GM18517 (cell line): Measurements from ENCODE around the gene MT3.
"Not testable (repeated sequence)": the region's sequence is repeated elsewhere in the genome, so short reads cannot be mapped to it uniquely, and the experiment has no call there.

Experiments
- ATAC-seq: cut with Tn5 transposase; IDR thresholded peaks from one replicate; pipeline ENCODE4 v1.9.1; 2021; ENCODE audit warnings: mild to moderate bottlenecking, moderate library complexity; ENCODE audit not compliant: unreplicated experiment

The MT3 gene

DNA sequence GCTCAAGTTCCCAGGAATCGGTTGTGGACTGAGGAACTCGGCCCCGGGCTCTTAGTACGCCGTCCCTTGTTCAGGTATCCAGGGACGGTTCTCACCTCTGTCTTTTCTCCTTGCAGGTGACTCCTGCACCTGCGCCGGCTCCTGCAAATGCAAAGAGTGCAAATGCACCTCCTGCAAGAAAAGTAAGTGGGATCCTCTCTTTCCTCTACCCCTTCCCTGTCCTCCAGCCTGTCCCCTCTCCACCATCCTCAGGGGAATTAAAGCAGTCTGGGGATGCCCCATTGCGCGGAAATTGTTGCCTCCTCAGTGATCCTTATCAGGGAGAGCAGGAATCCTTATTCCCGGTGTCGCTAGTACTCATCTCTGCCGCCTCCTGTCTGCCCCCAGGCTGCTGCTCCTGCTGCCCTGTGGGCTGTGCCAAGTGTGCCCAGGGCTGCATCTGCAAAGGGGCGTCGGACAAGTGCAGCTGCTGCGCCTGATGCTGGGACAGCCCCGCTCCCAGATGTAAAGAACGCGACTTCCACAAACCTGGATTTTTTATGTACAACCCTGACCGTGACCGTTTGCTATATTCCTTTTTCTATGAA lies 19.6 kb downstream of the MT3 start:
- no peak for ATAC-seq

DNA sequence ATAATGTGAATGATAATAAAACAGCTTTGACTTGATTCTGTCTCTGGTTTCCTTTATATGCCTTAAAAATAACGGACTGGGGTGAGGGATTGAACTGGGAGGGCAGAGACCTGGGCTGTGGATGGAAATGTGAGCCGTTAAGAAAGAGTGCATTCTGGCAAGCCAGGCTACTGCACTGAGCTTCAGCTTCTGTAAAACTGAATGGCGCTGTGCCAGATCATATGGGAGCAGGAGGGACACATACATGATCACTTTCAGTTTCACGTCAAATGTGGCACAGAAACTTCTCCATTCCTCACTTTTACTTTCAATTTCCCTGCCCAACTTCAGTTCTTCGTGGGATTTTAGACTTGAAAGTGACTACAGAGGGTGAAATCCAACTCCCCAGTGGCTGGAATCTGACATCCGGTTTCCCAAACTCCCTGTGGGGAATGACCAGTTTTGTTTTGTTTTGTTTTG lies 20.2 kb downstream of the MT3 start:
- peak; percentile 30 for ATAC-seq

DNA sequence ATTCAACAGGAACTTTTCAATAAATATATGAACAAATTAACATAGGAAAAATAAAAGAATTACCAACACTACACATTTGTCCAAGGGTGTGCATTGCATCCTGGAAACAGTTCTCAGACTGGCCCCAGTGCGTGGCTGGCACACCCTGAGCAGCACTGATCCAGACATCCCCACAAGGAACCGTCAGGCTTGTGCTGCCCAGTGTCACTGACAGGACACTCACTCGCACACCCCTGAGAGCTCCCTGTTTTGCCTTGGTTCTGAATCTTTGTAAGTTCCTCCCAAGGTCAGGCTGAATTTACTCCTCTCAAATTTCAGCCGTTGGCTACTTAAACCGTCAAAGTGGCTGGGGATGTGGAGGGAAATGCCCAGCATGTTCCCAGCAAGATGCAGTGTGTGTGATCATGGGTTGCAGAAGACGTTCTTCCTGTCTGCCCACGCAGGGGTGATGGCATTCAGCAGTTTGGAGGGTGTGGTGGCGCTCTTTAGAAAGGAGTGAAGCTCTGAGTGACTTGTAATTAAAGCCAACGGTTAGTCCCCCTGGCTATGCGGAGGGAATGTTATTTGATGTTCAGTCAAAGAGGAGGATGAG lies 20.8 kb downstream of the MT3 start:
- ATAC-seq, result peak; percentile 34

DNA sequence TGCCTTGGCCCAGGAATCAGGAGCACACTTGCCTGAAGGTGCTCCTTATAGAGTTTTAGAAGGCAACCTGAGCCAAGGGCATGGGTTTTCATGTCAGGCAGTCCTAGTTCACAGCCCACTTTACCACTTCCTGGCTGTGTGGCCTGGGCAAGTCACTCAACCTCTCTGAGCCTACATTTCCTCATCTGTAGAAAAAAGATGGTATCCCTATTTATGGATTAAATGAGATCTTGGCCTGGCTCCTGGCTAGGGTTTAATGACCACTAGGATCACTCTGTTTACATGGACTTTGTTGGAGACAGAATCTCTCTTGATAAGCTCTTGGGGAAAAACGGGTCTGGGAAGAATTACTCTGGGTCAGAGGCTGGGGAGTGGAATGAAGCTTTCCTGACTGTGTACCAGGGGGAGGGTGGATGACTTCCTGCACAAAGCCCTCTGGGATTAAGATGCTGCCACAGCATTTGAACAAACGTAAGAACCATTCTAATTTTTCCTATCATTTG lies 21.3 kb downstream of the MT3 start:
- no peak for ATAC-seq

DNA sequence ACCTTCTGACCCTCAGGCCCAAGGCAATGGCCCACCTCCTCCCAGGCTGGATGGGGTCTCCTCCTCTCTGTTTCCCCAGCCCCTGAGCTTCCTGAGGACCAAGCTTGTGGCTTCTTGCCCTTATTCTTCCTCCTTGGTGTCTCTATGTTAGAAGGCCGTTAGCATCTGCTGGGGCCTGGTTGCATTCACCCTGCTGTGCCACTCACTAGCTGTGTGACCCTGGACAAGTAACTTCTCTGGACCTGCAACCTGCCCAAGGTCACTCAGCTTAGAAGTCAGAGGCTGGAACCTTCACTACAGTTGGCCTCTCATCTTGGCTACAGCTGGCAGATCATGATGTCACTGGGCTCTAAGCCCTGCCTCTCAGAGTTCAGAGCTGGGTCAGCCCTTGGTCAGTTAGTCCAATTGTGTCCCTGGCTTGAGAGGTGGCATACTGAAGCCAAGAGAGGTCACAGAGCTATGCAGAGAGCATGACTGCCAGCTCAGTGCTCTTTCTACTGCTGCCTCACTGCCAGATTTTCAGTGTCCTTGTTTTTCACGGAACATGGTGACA lies 22.0 kb downstream of the MT3 start:
- ATAC-seq, result no peak

DNA sequence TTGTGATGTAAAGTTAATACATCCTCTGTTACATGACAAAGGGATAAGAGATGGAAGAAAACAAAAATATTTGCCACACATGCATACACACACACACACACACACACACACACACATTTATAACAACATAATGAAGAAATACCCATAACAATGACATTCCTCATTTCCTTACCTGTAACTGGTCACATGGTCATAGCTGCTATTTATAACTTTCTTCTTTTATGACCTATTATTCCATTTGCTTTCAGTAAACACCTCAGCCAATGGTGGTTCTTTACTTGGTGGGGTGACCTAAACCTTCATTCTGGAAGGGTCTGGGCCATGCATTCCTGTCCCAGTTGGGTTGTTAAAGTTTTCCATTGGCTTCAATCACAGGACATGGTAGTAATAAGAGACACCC lies 24.4 kb downstream of the MT3 start:
- no peak for ATAC-seq

DNA sequence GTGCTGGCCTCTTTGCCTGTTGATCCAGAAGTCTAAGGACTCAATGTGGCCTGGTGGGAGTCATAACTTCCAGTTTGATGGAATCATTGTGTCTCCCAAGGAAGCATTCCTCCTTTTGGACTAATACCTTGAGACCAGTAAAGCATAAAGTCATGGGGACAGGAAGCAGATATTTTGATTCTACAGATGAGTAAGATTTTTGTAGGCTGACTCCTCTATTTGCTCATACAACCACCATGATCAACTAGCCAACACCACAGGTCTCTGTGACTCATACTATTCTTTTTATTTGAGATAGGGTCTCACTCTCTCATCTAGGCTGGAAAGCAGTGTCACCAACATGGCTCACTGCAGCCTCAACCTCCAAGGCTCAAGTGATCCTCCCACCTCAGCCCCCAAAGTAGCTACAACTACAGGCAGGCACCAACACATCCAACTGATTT lies 25.2 kb downstream of the MT3 start:
- ATAC-seq, result no peak

DNA sequence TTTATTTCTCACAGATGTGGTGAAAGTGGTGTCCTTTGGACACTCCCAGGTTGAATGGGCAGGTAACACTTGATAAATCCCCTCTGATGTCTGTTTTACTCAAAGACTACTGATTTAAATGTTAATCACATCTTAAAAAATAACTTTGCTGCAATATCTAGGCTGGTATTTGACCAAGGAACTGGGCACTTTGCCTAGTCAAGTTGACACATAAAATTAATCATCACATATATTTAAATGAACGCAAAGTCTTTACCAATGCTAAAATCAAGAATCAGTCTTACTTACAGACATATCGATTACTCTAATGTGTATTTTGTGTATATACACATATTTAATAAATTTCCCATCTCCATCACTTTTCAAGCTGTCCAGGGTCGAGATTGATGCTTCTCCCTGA lies 26.0 kb downstream of the MT3 start:
- no peak for ATAC-seq

DNA sequence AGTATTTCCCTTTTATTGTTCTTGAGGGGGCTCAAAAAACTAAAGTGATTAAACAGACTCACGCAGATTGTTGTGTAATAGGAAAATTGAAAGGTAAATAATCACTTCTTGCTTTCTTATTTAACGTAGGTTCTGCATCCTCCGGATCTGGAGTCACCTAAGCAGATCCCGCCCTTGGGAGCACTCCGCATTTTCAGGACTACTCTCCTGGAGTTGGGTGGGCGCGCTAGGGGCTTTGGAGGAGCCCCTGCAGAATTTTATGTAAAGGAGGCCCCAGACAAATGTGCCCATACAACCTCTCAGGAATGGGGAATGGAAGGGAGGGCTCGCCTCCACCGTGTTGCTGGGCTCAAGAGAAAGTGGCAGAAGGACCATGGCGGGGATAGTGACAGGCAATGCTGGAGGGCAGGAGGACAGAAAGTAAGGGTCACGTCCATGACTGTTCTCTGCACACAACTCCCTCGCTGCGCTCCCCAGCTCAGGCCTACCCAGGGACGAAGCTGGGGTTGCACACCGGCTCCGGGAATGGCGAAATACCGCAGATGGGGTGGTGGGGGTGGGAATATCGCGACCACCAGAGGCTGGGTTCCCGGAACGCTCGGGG lies 27.4 kb downstream of the MT3 start:
- no peak for ATAC-seq

DNA sequence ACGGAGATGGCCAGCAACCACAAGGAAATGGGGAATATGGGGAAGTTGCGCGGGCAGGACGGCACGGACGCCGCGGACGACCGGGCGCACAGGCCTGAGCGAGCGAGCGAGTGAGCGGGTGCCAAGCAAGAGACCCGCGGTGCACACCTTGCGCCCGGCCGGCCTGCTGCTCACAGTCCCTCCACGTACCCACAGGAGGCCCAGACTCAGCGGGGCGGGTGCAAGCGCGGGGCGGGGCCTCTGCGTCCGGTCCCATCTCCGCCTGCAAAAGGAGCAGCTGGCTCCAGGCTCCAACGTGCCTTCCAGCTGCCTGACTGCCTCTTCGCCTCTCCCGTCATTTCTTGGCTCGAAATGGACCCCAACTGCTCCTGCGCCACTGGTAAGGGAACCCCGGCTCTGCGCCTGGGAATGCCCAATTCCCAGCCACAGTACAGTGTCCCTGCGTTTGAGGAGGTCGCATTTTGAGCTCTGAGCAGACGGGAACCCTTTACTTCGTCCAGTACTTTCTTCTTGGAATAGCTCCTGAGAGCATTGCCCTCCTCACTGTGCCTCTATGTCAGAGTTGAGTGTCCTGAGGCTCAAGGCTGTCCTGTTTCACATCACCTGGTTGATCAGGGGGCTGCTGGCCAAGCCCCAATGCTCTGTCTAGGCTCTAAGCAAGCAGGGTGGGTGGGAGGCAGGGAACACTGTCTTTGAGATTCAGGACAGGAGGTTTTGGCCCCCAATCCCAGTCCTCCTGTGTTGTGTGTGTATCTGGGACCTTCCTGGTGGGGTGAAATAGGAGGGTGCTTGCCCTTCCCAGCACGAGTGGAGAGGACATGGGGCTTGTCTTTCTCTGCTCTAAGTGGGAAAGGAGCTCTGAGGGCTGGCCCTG lies 28.1 kb downstream of the MT3 start:
- no peak for ATAC-seq

DNA sequence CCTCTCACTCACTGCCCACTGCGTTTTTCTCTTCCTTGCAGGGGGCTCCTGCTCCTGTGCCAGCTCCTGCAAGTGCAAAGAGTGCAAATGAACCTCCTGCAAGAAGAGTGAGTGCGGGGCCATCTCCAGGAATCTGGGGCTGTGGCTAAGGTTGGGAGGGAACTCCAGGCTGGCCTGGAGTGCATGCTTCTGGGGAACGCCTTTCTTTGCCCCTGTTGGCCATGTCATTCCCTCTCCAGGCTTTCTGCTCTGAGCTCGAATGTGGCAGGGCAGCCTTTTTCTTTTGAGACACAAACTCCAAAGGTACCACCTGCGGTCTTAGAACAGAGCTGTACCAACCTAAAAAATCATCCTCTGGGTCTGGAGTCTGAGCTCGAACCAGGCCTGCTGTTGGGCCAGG lies 28.8 kb downstream of the MT3 start:
- no peak for ATAC-seq

DNA sequence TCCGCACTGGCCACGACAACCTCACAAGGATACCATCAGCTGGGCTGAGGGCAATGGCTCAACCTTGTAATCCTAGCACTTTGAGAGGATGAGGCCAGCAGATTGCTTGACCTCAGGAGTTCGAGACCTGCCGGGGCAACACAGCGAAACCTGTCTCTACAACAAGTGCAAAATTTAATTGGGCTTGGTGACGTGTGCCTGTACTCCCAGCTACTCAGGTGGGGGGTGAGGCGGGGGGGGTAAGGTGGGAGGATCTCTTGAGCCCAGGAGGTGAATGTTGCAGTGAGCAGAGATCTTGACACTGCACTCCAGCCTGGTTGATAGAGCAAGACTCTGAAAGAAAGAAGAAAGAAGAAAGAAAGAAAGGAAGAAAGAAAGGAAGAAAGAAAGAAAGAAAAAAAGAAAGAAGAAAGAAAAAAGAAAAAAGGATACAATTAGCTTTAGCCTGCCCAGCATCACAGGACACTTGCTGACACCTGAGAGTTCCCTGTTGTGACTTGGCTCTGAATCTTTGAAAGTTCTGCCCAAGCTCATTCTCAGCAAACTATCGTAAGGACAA lies 31.1 kb downstream of the MT3 start:
- no peak for ATAC-seq

DNA sequence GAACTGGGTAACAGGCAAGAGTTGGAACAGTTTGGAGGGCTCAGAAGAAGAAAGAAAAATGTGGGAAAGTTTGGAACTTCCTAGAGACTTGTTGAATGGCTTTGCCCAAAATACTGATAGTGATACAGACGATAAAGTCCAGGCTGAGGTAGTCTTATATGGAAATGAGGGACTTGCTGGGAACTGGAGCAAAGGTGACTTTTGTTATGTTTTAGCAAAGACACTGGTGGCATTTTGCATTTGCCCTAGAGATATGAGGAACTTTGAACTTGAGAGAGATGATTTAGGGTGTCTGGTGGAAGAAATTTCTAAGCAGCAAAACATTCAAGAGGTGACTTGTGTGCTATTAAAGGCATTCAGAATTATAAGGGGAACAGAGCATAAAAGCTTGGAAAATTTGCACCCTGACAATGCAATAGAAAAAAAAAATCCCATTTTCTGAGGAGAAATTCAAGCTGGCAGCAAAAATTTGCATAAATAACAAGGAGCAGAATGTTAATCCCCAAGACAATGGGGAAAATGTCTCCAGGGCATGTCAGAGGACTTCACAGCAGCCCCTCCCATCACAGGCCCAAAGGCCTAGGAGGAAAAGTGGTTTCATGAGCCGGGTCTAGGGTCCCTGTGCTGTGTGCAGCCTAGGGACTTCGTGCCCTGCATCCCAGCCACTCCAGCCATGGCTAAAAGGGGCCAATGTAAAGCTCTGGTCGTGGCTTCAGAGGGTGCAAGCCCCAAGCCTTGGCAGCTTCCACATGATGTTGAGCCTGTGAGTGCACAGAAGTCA lies 32.5 kb downstream of the MT3 start:
- not testable (repeated sequence) for ATAC-seq

DNA sequence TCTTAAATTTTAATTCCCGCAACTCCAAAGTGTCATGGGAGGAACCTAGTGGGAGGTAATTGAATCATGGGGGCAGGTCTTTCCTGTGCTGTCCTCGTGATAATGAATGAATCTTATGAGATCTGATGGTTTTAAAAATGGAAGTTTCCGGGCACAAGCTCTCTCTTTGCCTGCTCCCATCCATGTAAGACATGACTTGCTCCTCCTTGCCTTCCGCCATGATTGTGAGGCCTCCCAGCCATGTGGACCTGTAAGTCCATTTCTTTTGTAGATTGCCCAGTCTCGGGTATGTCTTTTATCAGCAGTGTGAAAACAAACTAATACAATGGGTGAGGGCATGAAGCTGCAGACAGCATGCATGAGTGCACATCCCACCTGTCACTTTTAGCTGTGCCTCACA lies 33.9 kb downstream of the MT3 start:
- ATAC-seq, result not testable (repeated sequence)

DNA sequence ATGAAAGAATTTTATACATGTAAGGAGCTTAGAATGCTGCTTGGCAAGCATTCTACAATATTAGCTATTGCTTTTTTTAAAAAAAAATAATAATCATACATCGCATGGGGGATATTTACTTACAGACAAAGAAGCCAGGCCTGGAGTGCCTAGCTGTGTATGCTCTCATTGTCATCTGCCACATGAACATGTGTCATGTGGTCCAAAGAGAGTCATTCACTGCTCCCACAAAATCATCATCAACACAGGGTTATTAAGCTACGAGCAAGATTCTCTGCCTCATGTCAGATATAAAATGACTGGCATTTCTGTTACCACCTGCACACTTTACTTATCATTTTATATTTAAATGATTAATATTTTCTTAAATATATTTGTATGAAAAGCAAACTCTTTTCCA lies 34.3 kb downstream of the MT3 start:
- ATAC-seq, result no peak

DNA sequence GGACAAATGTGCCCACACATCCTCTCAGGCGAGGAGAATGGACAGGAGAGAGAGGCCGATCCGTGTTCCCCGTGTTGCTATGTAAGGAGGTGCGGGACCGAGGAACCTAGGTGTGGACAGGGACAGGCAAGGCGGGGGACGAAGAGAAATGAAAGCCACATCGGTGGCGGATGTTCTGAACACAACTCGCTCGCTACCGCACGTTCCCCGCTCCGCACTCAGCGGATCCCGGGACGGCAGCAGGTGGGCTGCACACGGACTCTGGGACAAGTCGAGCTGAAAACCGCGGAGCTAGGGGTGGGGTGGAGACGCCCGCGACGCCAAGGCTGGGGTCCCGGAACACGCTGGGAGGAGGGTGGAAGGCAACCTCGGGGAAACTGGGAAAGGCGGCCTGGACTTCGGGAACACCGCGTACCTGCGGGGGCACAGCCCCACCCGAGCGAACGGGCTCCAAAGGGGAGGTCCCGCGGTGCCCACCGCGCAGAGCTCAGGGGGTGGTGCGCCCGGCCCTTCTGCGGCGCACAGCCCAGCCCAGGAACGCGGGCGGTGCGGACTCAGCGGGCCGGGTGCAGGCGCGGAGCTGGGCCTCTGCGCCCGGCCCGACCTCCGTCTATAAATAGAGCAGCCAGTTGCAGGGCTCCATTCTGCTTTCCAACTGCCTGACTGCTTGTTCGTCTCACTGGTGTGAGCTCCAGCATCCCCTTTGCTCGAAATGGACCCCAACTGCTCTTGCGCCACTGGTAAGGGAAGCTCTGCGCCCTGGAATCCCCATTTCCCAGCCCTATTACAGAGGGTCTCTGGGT lies 36.0 kb downstream of the MT3 start, which contains the start of gene MT1E:
MT1E (plus strand) TSS at position 642 of the 803 bp plus-strand sequence; CDS start at position 713, 71 bp downstream.
- no peak for ATAC-seq

DNA sequence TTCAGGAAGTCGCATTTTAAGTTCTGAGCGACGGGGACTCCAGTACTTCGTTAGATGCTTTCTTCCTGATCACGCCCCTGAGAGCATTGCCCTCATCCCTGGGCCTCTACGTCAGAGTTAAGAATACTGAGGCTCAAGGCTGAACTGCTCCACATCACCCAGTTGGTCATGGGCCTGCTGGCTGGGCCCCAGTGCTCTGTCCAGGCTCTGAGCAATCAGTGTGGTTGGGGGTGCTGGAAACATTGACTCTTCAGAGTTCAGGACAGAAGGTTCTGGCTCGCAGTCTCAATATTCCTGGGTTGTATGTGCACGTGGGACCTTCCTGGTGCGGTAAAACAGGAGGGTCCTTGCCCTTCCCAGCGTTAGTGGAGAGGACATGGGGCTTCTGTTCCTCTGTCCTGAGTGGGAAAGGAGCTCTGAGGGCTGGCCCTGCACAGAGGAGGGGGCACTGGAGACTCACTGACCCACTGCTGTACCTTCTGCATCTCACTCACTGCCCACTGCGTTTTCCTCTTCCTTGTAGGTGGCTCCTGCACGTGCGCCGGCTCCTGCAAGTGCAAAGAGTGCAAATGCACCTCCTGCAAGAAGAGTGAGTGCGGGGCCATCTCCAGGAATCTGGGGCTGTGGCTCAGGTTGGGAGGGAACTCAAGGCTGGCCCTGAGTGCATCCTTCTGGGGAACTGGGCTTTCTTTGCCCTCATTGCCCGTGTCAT lies 36.8 kb downstream of the MT3 start:
- ATAC-seq, result no peak

DNA sequence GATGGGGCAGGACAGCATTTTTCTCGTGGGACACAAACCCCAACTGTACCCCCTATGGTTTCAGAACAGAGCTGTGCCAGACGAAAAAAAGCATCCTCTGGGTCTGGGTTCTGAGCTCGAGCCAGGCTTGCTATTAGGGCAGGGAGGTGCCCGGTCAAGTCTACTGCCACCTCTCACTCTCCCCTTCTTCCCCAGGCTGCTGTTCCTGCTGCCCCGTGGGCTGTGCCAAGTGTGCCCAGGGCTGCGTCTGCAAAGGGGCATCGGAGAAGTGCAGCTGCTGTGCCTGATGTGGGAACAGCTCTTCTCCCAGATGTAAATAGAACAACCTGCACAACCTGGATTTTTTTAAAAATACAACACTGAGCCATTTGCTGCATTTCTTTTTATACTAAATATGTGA lies 37.4 kb downstream of the MT3 start:
- no peak for ATAC-seq
